IMR-90 (cell line): ENCODE results near the gene L1CAM.

Experiments used
- CTCF ChIP-seq: conservative IDR thresholded peaks from 2 replicates; pipeline ENCODE4 v1.5.1; 2012; ENCODE audit warnings: mild to moderate bottlenecking, low read depth, low read length, improper control_type of control experiment
- MXI1 ChIP-seq: IDR thresholded peaks from 2 replicates; pipeline ENCODE4 v1.6.1; 2012; ENCODE audit warnings: low read depth, mild to moderate bottlenecking, low read length, moderate library complexity, borderline replicate concordance
- POLR2A ChIP-seq: IDR thresholded peaks from 2 replicates; pipeline ENCODE4 v1.6.1; 2012; ENCODE audit warnings: mild to moderate bottlenecking, low read depth, low read length
- RAD21 ChIP-seq: IDR thresholded peaks from 2 replicates; pipeline ENCODE4 v1.6.1; 2012; ENCODE audit warnings: low read length, improper control_type of control experiment

GRCh38 chrX:153927922-153928760, 42.2 kb upstream of the L1CAM start:
- TF ChIP-seq CTCF: no peak; the same call in 1 of the 2 replicates
- 0 out of 2 replicates have a peak, but pooled peaks have one; percentile 7 for TF ChIP-seq RAD21
- TF ChIP-seq MXI1: no peak
- TF ChIP-seq POLR2A: peak; percentile 65
